Body of pancreas (tissue), 4 donors: ENCODE measurements around the gene ZNF287.

Experiments used
- CTCF ChIP-seq, 7 experiments: fragments of 450-650 bp in 4 of 7; fragments of 200-600 bp in 3 of 7; sonication (generic) in 3 of 7; IDR thresholded peaks; one replicate each; pipeline ENCODE4 v1.5.1; 2016 to 2019; ENCODE audit warnings: antibody characterized with exemption in 7 of 7
- POLR2A ChIP-seq, 3 donors: fragments of 450-650 bp; IDR thresholded peaks; one replicate each; pipeline ENCODE4 v1.6.1; 2016; ENCODE audit warnings: antibody characterized with exemption in 3 of 3, mild to moderate bottlenecking in 2 of 3

- TF ChIP-seq CTCF (IDR thresholded peaks at IDR 0.05): no peak
- no peak for TF ChIP-seq POLR2A (IDR thresholded peaks at IDR 0.05)
These were observed 55.1 kb downstream of the ZNF287 start for GRCh38 chr17:16513873-16514272.
